GM12878 (cell line): ENCODE measurements around the gene PBLD. TPM values are rescaled to one million over a fixed set of nuclear protein-coding genes. Genes with fewer than 3 reads are reported as not detected.

Experiments
- ATAC-seq: fragments of 200-7000 bp; cut with Tn5 transposase; 3 replicates; pipeline ENCODE4 v1.9.1; 2020; ENCODE audit warnings: mild to moderate bottlenecking, moderate library complexity
- BruUV-seq: library from RNA; stranded (reverse); fragments of 400-500 nt; replicated peaks from 2 replicates; lab custom pipeline; 2021; lab: Mats Ljungman, UMichigan
- CTCF ChIA-PET: fragments of 300-600 bp; sonication (Branson Sonifier 250); formaldehyde crosslinking; extraction: SDS; loops from one replicate; lab custom pipeline; 2021; ENCODE audit warnings: inconsistent platforms; lab: Yijun Ruan, JAX
- POLR2A ChIA-PET: fragments of 350-600 bp; formaldehyde crosslinking; extraction: SDS; loops from one replicate; lab custom pipeline; 2021; ENCODE audit warnings: inconsistent platforms; lab: Charles Lee
- RAD21 ChIA-PET: fragments of 300-600 bp; sonication (Branson Sonifier 250); formaldehyde crosslinking; loops from one replicate; lab custom pipeline; 2023; ENCODE audit warnings: antibody characterized with exemption; ENCODE audit not compliant: unreplicated experiment; lab: Charles Lee
- SMC1A ChIA-PET: fragments of 300-600 bp; sonication (Branson Sonifier 250); formaldehyde crosslinking; loops from one replicate; lab custom pipeline; 2023; ENCODE audit not compliant: unreplicated experiment, uncharacterized antibody; lab: Charles Lee
- DNase-seq: peaks from one replicate; pipeline ENCODE4 v3.0.0-alpha.2; 2011; ENCODE audit warnings: low read depth, low spot score
- FAIRE-seq: peaks from 3 replicates; lab custom pipeline; 2011; peaks lifted over from hg19 to GRCh38; lab: Jason Lieb, UNC
- H2AFZ ChIP-seq: 2 replicates; pipeline ENCODE4 v1.6.0; 2011; ENCODE audit warnings: low read depth, low read length, control low read depth; ENCODE audit not compliant: control insufficient read depth
- H3K27ac ChIP-seq: 2 replicates; pipeline ENCODE4 v1.5.1; 2011; ENCODE audit warnings: control low read depth; ENCODE audit not compliant: control insufficient read depth, insufficient read depth
- H3K27me3 ChIP-seq, 2 experiments: replicated peaks in 1 of 2; 2 replicates each; pipeline versions ENCODE4 v1.6.0 to v1.6.1; 2011; ENCODE audit warnings: low read length in 1 of 2; ENCODE audit not compliant: control insufficient read depth in 2 of 2, insufficient read depth in 2 of 2
- H3K36me3 ChIP-seq, 2 experiments: 2 replicates each; pipeline ENCODE4 v1.5.1; 2011; ENCODE audit warnings: low read length in 1 of 2; ENCODE audit not compliant: control insufficient read depth in 2 of 2, insufficient read depth in 2 of 2
- H3K4me1 ChIP-seq: 2 replicates; pipeline ENCODE4 v1.6.1; 2011; ENCODE audit warnings: mild to moderate bottlenecking, low read length, moderate library complexity, mixed read lengths; ENCODE audit not compliant: control insufficient read depth, insufficient read depth
- H3K4me2 ChIP-seq: 2 replicates; pipeline ENCODE4 v1.6.0; 2011; ENCODE audit warnings: control low read depth; ENCODE audit not compliant: control insufficient read depth, insufficient read depth
- H3K4me3 ChIP-seq: fragments of 200-600 bp; sonication (generic); 2 replicates; pipeline ENCODE4 v1.5.1; 2016
- H3K79me2 ChIP-seq: 2 replicates; pipeline ENCODE4 v1.6.0; 2011; ENCODE audit warnings: low read length; ENCODE audit not compliant: control insufficient read depth, insufficient read depth
- H3K9ac ChIP-seq: 2 replicates; pipeline ENCODE4 v1.8.0; 2011; ENCODE audit warnings: low read length, control low read depth, mixed read lengths; ENCODE audit not compliant: control insufficient read depth, insufficient read depth
- H3K9me3 ChIP-seq: replicated peaks from 3 replicates; pipeline ENCODE4 v1.5.1; 2011; ENCODE audit warnings: mild to moderate bottlenecking, low read length; ENCODE audit not compliant: control insufficient read depth, insufficient read depth
- H4K20me1 ChIP-seq: 2 replicates; pipeline ENCODE4 v1.6.0; 2011; ENCODE audit not compliant: control insufficient read depth, insufficient read depth
- CBFB ChIP-seq: IDR thresholded peaks from 2 replicates; pipeline ENCODE4 v1.6.1; 2016; ENCODE audit warnings: antibody characterized with exemption, low read depth
- CHD2 ChIP-seq: IDR thresholded peaks from 2 replicates; pipeline ENCODE4 v1.6.1; 2011; ENCODE audit warnings: low read depth, low read length, improper control_type of control experiment, borderline replicate concordance
- ESRRA ChIP-seq: IDR thresholded peaks from 2 replicates; pipeline ENCODE4 v1.6.1; 2012; ENCODE audit warnings: mild to moderate bottlenecking, low read length, improper control_type of control experiment
- IRF4 ChIP-seq: IDR thresholded peaks from 2 replicates; pipeline ENCODE4 v1.6.1; 2011; ENCODE audit warnings: low read depth, low read length
- IRF5 ChIP-seq: fragments of 450-650 bp; IDR thresholded peaks from 2 replicates; pipeline ENCODE4 v1.6.1; 2017; ENCODE audit warnings: borderline replicate concordance
- LARP7 ChIP-seq: fragments of 450-650 bp; IDR thresholded peaks from 2 replicates; pipeline ENCODE4 v1.6.1; 2017; ENCODE audit warnings: mild to moderate bottlenecking
- POLR2AphosphoS2 ChIP-seq: IDR thresholded peaks from 2 replicates; pipeline ENCODE4 v1.6.1; 2011; ENCODE audit warnings: low read depth, mild to moderate bottlenecking, low read length, improper control_type of control experiment, moderate library complexity
- WGBS: methylation state at CpG from one replicate; pipeline ENCODE4 v1.1.6; 2016; ENCODE audit warnings: low lambda C conversion rate; ENCODE audit not compliant: insufficient replicate concordance, insufficient coverage; ENCODE audit errors: missing lambda C conversion rate; 5-methylcytosine and 5-hydroxymethylcytosine counted together
- in situ Hi-C: fragments of 300-500 bp; cut with MboI; formaldehyde crosslinking; loops from 9 replicates; pipeline ENCODE4 v1.14.3; 2018; ENCODE audit warnings: mixed read lengths
- intact Hi-C: fragments of 100-400 bp; cut with micrococcal nuclease; formaldehyde crosslinking; loops from one replicate; pipeline ENCODE4 v1.14.2; 2022; ENCODE audit not compliant: unreplicated experiment
- polyA plus RNA-seq, 11 experiments: library from polyadenylated mRNA; depleted of rRNA in 4 of 11; unstranded in 6 of 11; stranded (reverse) in 5 of 11; fragments of >200 nt; fragmentation: Nextera tagmentation in 4 of 11; fragmentation: Illumina TruSeq in 1 of 11; extraction: Ambion mirVana in 4 of 11; extraction: Trizol in 1 of 11; gene quantifications; 1 replicate in 1 of 11; 2 replicates in 10 of 11; pipeline versions ENCODE4 v1.2.1 to v1.2.3, GENCODE V29; 2011 to 2016; ENCODE audit warnings: inconsistent platforms in 2 of 11, missing spikeins in 2 of 11, low read depth in 1 of 11
- total RNA-seq, 4 experiments: library from RNA; depleted of rRNA in 3 of 4; stranded (reverse); fragments of >200 nt in 3 of 4; fragmentation: Illumina TruSeq in 1 of 4; extraction: Trizol in 1 of 4; gene quantifications; 2 replicates each; pipeline versions ENCODE4 v1.2.1 to v1.2.3, GENCODE V29; 2013 to 2021
- TF ChIP-seq, protein P1 (sequence below): IDR thresholded peaks from 2 replicates; pipeline ENCODE4 v1.6.1; 2011; ENCODE audit warnings: low read depth, mild to moderate bottlenecking, low read length, moderate library complexity, borderline replicate concordance; ENCODE audit errors: extremely low read depth

Gene PBLD
- total and polyA plus RNA-seq, 10 of the 15 experiments (the other 5 are each of a cell fraction or from before 2014, with no cell fraction given), result 0.68 to 2.8 (median 1.7) TPM

- POLR2A ChIA-PET, result interaction anchor here (0.6 to 5.7 kb wide), 9 partner anchors 12 to 896 kb away, joined by 3 to 37 read pairs (median 3); no protein-coding TSS in a partner anchor
- in situ Hi-C loops (loop anchor here (5.0 kb wide), 1 partner anchor 446 kb away; no protein-coding TSS in a partner anchor), intact Hi-C loops (loop anchor here (5.0 to 10.0 kb wide), 2 partner anchors 451 to 572 kb away; partner anchors contain the start of genes DDX50 and SIRT1)
- Histone ChIP-seq H3K79me2 (peaks cover 67% of the 10 kb centered on the region), H3K36me3 (peaks cover 0 to 10% of the 10 kb centered on the region in 2 experiments; a peak in 2 of 4 replicates), H3K4me1 (no peaks in the 10 kb centered on the region; the same call in 1 of the 2 replicates), H4K20me1 (no peaks in the 10 kb centered on the region; the same call in 1 of the 2 replicates), H2AFZ (no peak overlapping the region), H3K9me3 (no peaks in the 10 kb centered on the region), H3K27ac (peak overlapping the region; percentile 99), H3K9ac (peak overlapping the region; percentile 100), H3K27me3 (no peaks in the 10 kb centered on the region), H3K4me2 (peak overlapping the region; percentile 71; the same call in 1 of the 2 replicates), H3K4me3 (peak overlapping the region; percentile 99)
- SMC1A ChIA-PET, result interaction anchor here (0.6 to 2.7 kb wide), 6 partner anchors 16 to 644 kb away, joined by 4 to 16 read pairs (median 5); no protein-coding TSS in a partner anchor
- DNase-seq (no peak), FAIRE-seq (no peak), ATAC-seq (no peak)
- CTCF ChIA-PET, result interaction anchor here (0.9 to 5.2 kb wide), 11 partner anchors 9 to 545 kb away, joined by 3 to 32 read pairs (median 5); no protein-coding TSS in a partner anchor
- RAD21 ChIA-PET, result interaction anchor here (0.7 to 1.9 kb wide), 8 partner anchors 16 to 545 kb away, joined by 3 to 9 read pairs (median 4); no protein-coding TSS in a partner anchor
- TF ChIP-seq LARP7 (no peak), IRF5 (no peak), IRF4 (no peak), ESRRA (no peak), POLR2AphosphoS2 (no peak), CHD2 (no peak), CBFB (no peak)
- TF ChIP-seq, protein P1, sequence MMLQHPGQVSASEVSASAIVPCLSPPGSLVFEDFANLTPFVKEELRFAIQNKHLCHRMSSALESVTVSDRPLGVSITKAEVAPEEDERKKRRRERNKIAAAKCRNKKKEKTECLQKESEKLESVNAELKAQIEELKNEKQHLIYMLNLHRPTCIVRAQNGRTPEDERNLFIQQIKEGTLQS, result no peak
- no TSS peak for BruUV-seq
- under 1% methylated on average over 10 of the region's 10 CpGs for WGBS
Observed at GRCh38 chr10:68333058-68333395, 299 bp upstream of the PBLD start.
